ENCODE data around the gene ALOXE3. TPM values are rescaled to one million over a fixed set of nuclear protein-coding genes. Genes with fewer than 3 reads are reported as not detected.
A peak's percentile ranks its signal among the peaks of the same experiment; 100 is the strongest.

ALOXE3 gene
- polyA plus RNA-seq, 3 donors: not detected

GRCh38 chr17:8144401-8145231, 26.3 kb upstream of the ALOXE3 start:
- no peak overlapping the region for H3K27ac ChIP-seq (ENCODE audit: low read depth in 1 of 2, low read length in 2 of 2)
- H4K20me1 ChIP-seq (ENCODE audit: insufficient read depth, low read length): peaks cover 100% of the 10 kb centered on the region
- peaks cover 12 to 16% of the 10 kb centered on the region in 2 donors for H3K4me1 ChIP-seq (ENCODE audit: control insufficient read depth in 1 of 2, insufficient read depth in 2 of 2, low read length in 2 of 2)
- no peak overlapping the region for H3K4me3 Mint-ChIP-seq
- peaks cover 82 to 95% of the 10 kb centered on the region in 2 donors for H3K36me3 Mint-ChIP-seq
- no peak overlapping the region for H3K4me3 ChIP-seq (replicated peaks in 1 of 3; ENCODE audit: low read depth in 2 of 3, low read length in 3 of 3)
- no peaks in the 10 kb centered on the region for H3K79me2 ChIP-seq (ENCODE audit: insufficient read depth, low read length)
- no peaks in the 10 kb centered on the region for H3K27me3 ChIP-seq (ENCODE audit: control insufficient read depth in 2 of 2, insufficient read depth in 2 of 2, low read length in 2 of 2)
- H3K9ac ChIP-seq (ENCODE audit: insufficient read depth, low read length, poor library complexity, severe bottlenecking): no peak overlapping the region
- no peak overlapping the region for H3K4me2 ChIP-seq (replicated peaks; ENCODE audit: extremely low read depth, low read length, poor library complexity, severe bottlenecking)
- TF ChIP-seq, protein P1, sequence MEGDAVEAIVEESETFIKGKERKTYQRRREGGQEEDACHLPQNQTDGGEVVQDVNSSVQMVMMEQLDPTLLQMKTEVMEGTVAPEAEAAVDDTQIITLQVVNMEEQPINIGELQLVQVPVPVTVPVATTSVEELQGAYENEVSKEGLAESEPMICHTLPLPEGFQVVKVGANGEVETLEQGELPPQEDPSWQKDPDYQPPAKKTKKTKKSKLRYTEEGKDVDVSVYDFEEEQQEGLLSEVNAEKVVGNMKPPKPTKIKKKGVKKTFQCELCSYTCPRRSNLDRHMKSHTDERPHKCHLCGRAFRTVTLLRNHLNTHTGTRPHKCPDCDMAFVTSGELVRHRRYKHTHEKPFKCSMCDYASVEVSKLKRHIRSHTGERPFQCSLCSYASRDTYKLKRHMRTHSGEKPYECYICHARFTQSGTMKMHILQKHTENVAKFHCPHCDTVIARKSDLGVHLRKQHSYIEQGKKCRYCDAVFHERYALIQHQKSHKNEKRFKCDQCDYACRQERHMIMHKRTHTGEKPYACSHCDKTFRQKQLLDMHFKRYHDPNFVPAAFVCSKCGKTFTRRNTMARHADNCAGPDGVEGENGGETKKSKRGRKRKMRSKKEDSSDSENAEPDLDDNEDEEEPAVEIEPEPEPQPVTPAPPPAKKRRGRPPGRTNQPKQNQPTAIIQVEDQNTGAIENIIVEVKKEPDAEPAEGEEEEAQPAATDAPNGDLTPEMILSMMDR (IDR thresholded peaks at IDR 0.05): no peak
- H2AFZ ChIP-seq (ENCODE audit: insufficient read depth, low read depth, low read length, poor library complexity, severe bottlenecking): no peak overlapping the region
- peaks cover 90 to 97% of the 10 kb centered on the region in 2 donors for H3K36me3 ChIP-seq (replicated peaks in 1 of 2; ENCODE audit: control insufficient read depth in 1 of 2, insufficient read depth in 2 of 2, low read length in 2 of 2)
- H3K4me1 Mint-ChIP-seq: peaks cover 2% of the 10 kb centered on the region
- DNase-seq: no peak
- intact Hi-C loops (cut with micrococcal nuclease): no loop called here
- peaks cover 0 to 7% (median 3%) of the 10 kb centered on the region in 3 donors for H3K27me3 Mint-ChIP-seq (ENCODE audit: low read depth in 3 of 3)
- over 99% methylated on average over 13 of the region's 15 CpGs for WGBS (ENCODE audit: insufficient coverage)
- peak overlapping the region in 2 of 7 donors; percentile 60 to 85 for H3K27ac Mint-ChIP-seq
- no peaks in the 10 kb centered on the region for H3K9me3 ChIP-seq (replicated peaks in 1 of 2; ENCODE audit: control insufficient read depth in 1 of 2, insufficient read depth in 1 of 2, low read length in 2 of 2)
- no peaks in the 10 kb centered on the region for H3K9me3 Mint-ChIP-seq

GRCh38 chr17:8143581-8144400, 25.5 kb upstream of the ALOXE3 start:
- Histone ChIP-seq H3K9ac (ENCODE audit: insufficient read depth, low read length, poor library complexity, severe bottlenecking) (no peak overlapping the region), H3K79me2 (ENCODE audit: insufficient read depth, low read length) (no peaks in the 10 kb centered on the region), H3K4me1 (ENCODE audit: control insufficient read depth in 1 of 2, insufficient read depth in 2 of 2, low read length in 2 of 2) (peaks cover 20 to 24% of the 10 kb centered on the region in 2 donors), H3K36me3 (replicated peaks in 1 of 2; ENCODE audit: control insufficient read depth in 1 of 2, insufficient read depth in 2 of 2, low read length in 2 of 2) (peaks cover 82 to 88% of the 10 kb centered on the region in 2 donors), H2AFZ (ENCODE audit: insufficient read depth, low read depth, low read length, poor library complexity, severe bottlenecking) (no peak overlapping the region), H3K9me3 (replicated peaks in 1 of 2; ENCODE audit: control insufficient read depth in 1 of 2, insufficient read depth in 1 of 2, low read length in 2 of 2) (no peaks in the 10 kb centered on the region), H4K20me1 (ENCODE audit: insufficient read depth, low read length) (peaks cover 100% of the 10 kb centered on the region), H3K4me3 (replicated peaks in 1 of 3; ENCODE audit: low read depth in 2 of 3, low read length in 3 of 3) (no peak overlapping the region), H3K4me2 (replicated peaks; ENCODE audit: extremely low read depth, low read length, poor library complexity, severe bottlenecking) (no peak overlapping the region), H3K27me3 (ENCODE audit: control insufficient read depth in 2 of 2, insufficient read depth in 2 of 2, low read length in 2 of 2) (no peaks in the 10 kb centered on the region), H3K27ac (ENCODE audit: low read depth in 1 of 2, low read length in 2 of 2) (no peak overlapping the region)
- Mint-ChIP-seq H3K4me1 (no peaks in the 10 kb centered on the region), H3K27me3 (ENCODE audit: low read depth in 3 of 3) (peaks cover 0 to 3% (median 2%) of the 10 kb centered on the region in 3 donors), H3K27ac (peak overlapping the region in 3 of 7 donors; percentile 7 to 80 (median 18)), H3K9me3 (no peaks in the 10 kb centered on the region), H3K36me3 (peaks cover 76 to 87% of the 10 kb centered on the region in 2 donors), H3K4me3 (peak overlapping the region in 1 of 2 donors; percentile 31)
- TF ChIP-seq, protein P1 (IDR thresholded peaks at IDR 0.05): no peak
- intact Hi-C loops (cut with micrococcal nuclease): no loop called here
- 93% methylated on average over 13 of the region's 22 CpGs for WGBS (ENCODE audit: insufficient coverage)
- DNase-seq: no peak
